HepG2 (cell line): ENCODE results near the gene GPALPP1. TPM values are rescaled to one million over a fixed set of nuclear protein-coding genes. Genes with fewer than 3 reads are reported as not detected.
A peak's percentile ranks its signal among the peaks of the same experiment; 100 is the strongest.

ENCODE experiments used
- DDIT3 ChIP-seq: sonication (generic); formaldehyde crosslinking; IDR thresholded peaks from 2 replicates; pipeline ENCODE4 v1.4.0; 2020; ENCODE audit warnings: mild to moderate bottlenecking, missing genetic modification reagents
- FOXC1 ChIP-seq: sonication (generic); formaldehyde crosslinking; IDR thresholded peaks from 2 replicates; pipeline ENCODE4 v1.8.0; 2022; ENCODE audit warnings: mild to moderate bottlenecking, missing genetic modification reagents, borderline replicate concordance
- LRRFIP1 ChIP-seq: sonication (generic); formaldehyde crosslinking; conservative IDR thresholded peaks from 2 replicates; pipeline ENCODE4 v1.4.0; 2020; ENCODE audit warnings: missing genetic modification reagents
- MAFG ChIP-seq: sonication (generic); formaldehyde crosslinking; IDR thresholded peaks from 2 replicates; pipeline ENCODE4 v1.5.1; 2020; ENCODE audit warnings: mild to moderate bottlenecking, missing genetic modification reagents
- NFATC3 ChIP-seq: sonication (generic); formaldehyde crosslinking; IDR thresholded peaks from 2 replicates; pipeline ENCODE4 v1.5.1; 2020; ENCODE audit warnings: mild to moderate bottlenecking, missing genetic modification reagents
- NR1H2 ChIP-seq: sonication (generic); formaldehyde crosslinking; IDR thresholded peaks from 2 replicates; pipeline ENCODE4 v1.8.1; 2022; ENCODE audit warnings: low read depth, missing genetic modification reagents, borderline replicate concordance
- NR2F6 ChIP-seq, 2 experiments: IDR thresholded peaks; 2 replicates each; pipeline ENCODE4 v1.6.1; 2016; ENCODE audit warnings: antibody characterized with exemption in 1 of 2, mild to moderate bottlenecking in 1 of 2
- RAD21 ChIP-seq: fragments of 450-650 bp; formaldehyde crosslinking; IDR thresholded peaks from 2 replicates; pipeline ENCODE4 v1.5.0; 2020; ENCODE audit warnings: mild to moderate bottlenecking
- SCMH1 ChIP-seq: sonication (generic); formaldehyde crosslinking; IDR thresholded peaks from 2 replicates; pipeline ENCODE4 v1.9.0; 2021; ENCODE audit warnings: missing genetic modification reagents, mild to moderate bottlenecking, borderline replicate concordance
- SMAD3 ChIP-seq: sonication (generic); formaldehyde crosslinking; IDR thresholded peaks from 2 replicates; pipeline ENCODE4 v1.4.0; 2020; ENCODE audit warnings: missing genetic modification reagents
- SMARCC2 ChIP-seq: fragments of 450-650 bp; IDR thresholded peaks from 2 replicates; pipeline ENCODE4 v1.6.1; 2017; ENCODE audit warnings: antibody characterized with exemption, mild to moderate bottlenecking
- SMARCE1 ChIP-seq: fragments of 450-650 bp; IDR thresholded peaks from 2 replicates; pipeline ENCODE4 v1.6.1; 2017; ENCODE audit warnings: borderline replicate concordance
- SRSF1 ChIP-seq: fragments of 200-400 bp; formaldehyde crosslinking; optimal IDR thresholded peaks from 2 replicates; pipeline ENCODE3; 2017; ENCODE audit warnings: mild to moderate bottlenecking, low read depth, low read length, moderate library complexity
- TFAP4 ChIP-seq: sonication (generic); IDR thresholded peaks from 2 replicates; pipeline ENCODE4 v1.6.1; 2016; ENCODE audit warnings: low read depth, borderline replicate concordance
- THYN1 ChIP-seq: sonication (generic); formaldehyde crosslinking; IDR thresholded peaks from 2 replicates; pipeline ENCODE4 v1.8.1; 2023; ENCODE audit warnings: low read depth, mild to moderate bottlenecking, moderate library complexity, missing genetic modification reagents, borderline replicate concordance
- ZBTB20 ChIP-seq: sonication (generic); formaldehyde crosslinking; IDR thresholded peaks from 2 replicates; pipeline ENCODE4 v1.8.1; 2023; ENCODE audit warnings: missing genetic modification reagents, low read depth, mild to moderate bottlenecking, borderline replicate concordance
- ZNF101 ChIP-seq: sonication (generic); formaldehyde crosslinking; IDR thresholded peaks from 2 replicates; pipeline ENCODE4 v1.4.0; 2020; ENCODE audit warnings: mild to moderate bottlenecking, low read depth, missing genetic modification reagents, borderline replicate concordance
- ZNF329 ChIP-seq: sonication (generic); formaldehyde crosslinking; IDR thresholded peaks from 2 replicates; pipeline ENCODE4 v1.9.0; 2021; ENCODE audit warnings: low read depth, mild to moderate bottlenecking, missing genetic modification reagents
- ZNF335 ChIP-seq: sonication (generic); formaldehyde crosslinking; IDR thresholded peaks from 2 replicates; pipeline ENCODE4 v1.4.0; 2020; ENCODE audit warnings: missing genetic modification reagents
- ZNF337 ChIP-seq: sonication (generic); formaldehyde crosslinking; IDR thresholded peaks from 2 replicates; pipeline ENCODE4 v1.5.1; 2020; ENCODE audit warnings: missing genetic modification reagents, low read depth, mild to moderate bottlenecking, borderline replicate concordance
- ZNF354B ChIP-seq: sonication (generic); formaldehyde crosslinking; IDR thresholded peaks from 2 replicates; pipeline ENCODE4 v1.8.0; 2022; ENCODE audit warnings: mild to moderate bottlenecking, missing genetic modification reagents
- ZNF570 ChIP-seq: sonication (generic); formaldehyde crosslinking; IDR thresholded peaks from 2 replicates; pipeline ENCODE4 v1.4.0; 2020; ENCODE audit warnings: mild to moderate bottlenecking, missing genetic modification reagents, borderline replicate concordance
- ZNF577 ChIP-seq: sonication (generic); formaldehyde crosslinking; IDR thresholded peaks from 2 replicates; pipeline ENCODE4 v1.4.0; 2020; ENCODE audit warnings: mild to moderate bottlenecking, low read depth, missing genetic modification reagents, borderline replicate concordance
- ZNF614 ChIP-seq: IDR thresholded peaks from 2 replicates; pipeline ENCODE4 v1.6.1; 2018; ENCODE audit warnings: missing biosample characterization, missing genetic modification reagents, inconsistent platforms, borderline replicate concordance
- ZNF784 ChIP-seq: sonication (generic); formaldehyde crosslinking; IDR thresholded peaks from 2 replicates; pipeline ENCODE4 v1.5.1; 2020; ENCODE audit warnings: missing genetic modification reagents, mild to moderate bottlenecking, borderline replicate concordance
- polyA plus RNA-seq, 8 experiments: library from polyadenylated mRNA; depleted of rRNA in 3 of 8; stranded (reverse) in 7 of 8; unstranded in 1 of 8; fragments of >200 nt; fragmentation: Illumina TruSeq in 4 of 8; extraction: Trizol in 4 of 8; gene quantifications; 2 replicates each; pipeline versions ENCODE4 v1.2.1 to v1.2.3, GENCODE V29; 2011 to 2016; ENCODE audit warnings: low read depth in 4 of 8, missing spikeins in 1 of 8, mixed read lengths in 1 of 8; ENCODE audit not compliant: insufficient read depth in 1 of 8
- total RNA-seq, 5 experiments: library from RNA; depleted of rRNA; stranded (reverse); fragments of >200 nt; fragmentation: Illumina TruSeq; extraction: Trizol; gene quantifications; 2 replicates each; pipeline ENCODE4 v1.2.3, GENCODE V29; 2016; ENCODE audit warnings: low read depth in 1 of 5

GPALPP1 gene
- total and polyA plus RNA-seq, 2 of the 13 experiments (the other 11 are each of a cell fraction or from before 2014, with no cell fraction given): 12.1 to 23.1 TPM

GRCh38 chr13:44989071-44989889 lies at the start of gene GPALPP1, which contains the start of gene NUFIP1 (continued):
- TF ChIP-seq ZNF784 (CRISPR knock-in tag) (0 out of 2 replicates have a peak, but pooled peaks have one; percentile 22), DDIT3 (CRISPR knock-in tag) (no peak), SMAD3 (CRISPR knock-in tag) (no peak), SCMH1 (CRISPR knock-in tag) (no peak), ZNF354B (CRISPR knock-in tag) (no peak), SMARCC2 (no peak), THYN1 (no peak), LRRFIP1 (CRISPR knock-in tag) (no peak), ZNF337 (no peak), NFATC3 (peak; percentile 88; the same call in 1 of the 2 replicates), ZNF614 (CRISPR knock-in tag) (peak; percentile 15; the same call in 1 of the 2 replicates), TFAP4 (no peak), SMARCE1 (no peak), ZNF577 (no peak), NR1H2 (no peak; the same call in 1 of the 2 replicates), NR2F6 (IDR thresholded peaks at IDR 0.05) (no peak), NR2F6 (CRISPR knock-in tag; IDR thresholded peaks at IDR 0.05) (peak; percentile 36; the same call in 1 of the 2 replicates), ZNF570 (CRISPR knock-in tag) (no peak), ZNF329 (CRISPR knock-in tag) (no peak; the same call in 1 of the 2 replicates), FOXC1 (CRISPR knock-in tag) (no peak), RAD21 (CRISPR knock-in tag) (no peak), ZNF101 (CRISPR knock-in tag) (no peak), MAFG (CRISPR knock-in tag) (peak; percentile 41; the same call in 1 of the 2 replicates), SRSF1 (no peak), ZNF335 (CRISPR knock-in tag) (peak; percentile 89; the same call in 1 of the 2 replicates), ZBTB20 (CRISPR knock-in tag) (no peak)
